Right lobe of liver (tissue), 4 donors: ENCODE results near the gene CORO7.

Experiments used
- CTCF ChIP-seq, 4 donors: fragments of 200-600 bp in 3 of 4; fragments of 450-650 bp in 1 of 4; IDR thresholded peaks; one replicate each; pipeline versions ENCODE4 v1.5.1 to v1.8.0; 2016 to 2022; ENCODE audit warnings: antibody characterized with exemption in 4 of 4, mild to moderate bottlenecking in 2 of 4
- POLR2A ChIP-seq: fragments of 450-650 bp; IDR thresholded peaks from one replicate; pipeline ENCODE4 v1.6.1; 2017; ENCODE audit warnings: antibody characterized with exemption, mild to moderate bottlenecking
- donor health status: DM: no; HTN: no; CAD: no.
- donor health status: DM: no; HTN: no; CAD: no.
- donor health status: DM: no; HTN: yes; CAD: no.

GRCh38 chr16:4347010-4347409, 69.4 kb downstream of the CORO7 start:
- TF ChIP-seq CTCF (IDR thresholded peaks at IDR 0.05) (no peak), POLR2A (no peak)
